SU-DHL-6 (cell line): ENCODE measurements around the gene CCDC107.

Experiments
- H2AFZ ChIP-seq: fragments of 200-600 bp; sonication (generic); 2 replicates; pipeline ENCODE4 v1.6.1; 2014; ENCODE audit warnings: low read depth, mild to moderate bottlenecking, moderate library complexity, mixed read lengths, antibody characterized with exemption, low read length; ENCODE audit not compliant: severe bottlenecking
- H3F3A ChIP-seq: fragments of 200-600 bp; shearing (Covaris generic); 2 replicates; pipeline ENCODE4 v1.6.0; 2016; ENCODE audit warnings: antibody characterized with exemption, mild to moderate bottlenecking; ENCODE audit not compliant: insufficient read depth
- H3K27ac ChIP-seq: fragments of 200-600 bp; sonication (generic); 2 replicates; pipeline ENCODE4 v1.5.1; 2016; ENCODE audit warnings: low read depth, mild to moderate bottlenecking, low read length, moderate library complexity, mixed read lengths
- H3K27me3 ChIP-seq: fragments of 200-600 bp; sonication (generic), shearing (Covaris generic); 2 replicates; pipeline ENCODE4 v1.6.0; 2014; ENCODE audit warnings: mild to moderate bottlenecking, low read length
- H3K36me3 ChIP-seq: fragments of 200-600 bp; sonication (generic); 2 replicates; pipeline ENCODE4 v1.6.1; 2014; ENCODE audit warnings: mild to moderate bottlenecking, low read length, mixed read lengths
- H3K4me2 ChIP-seq: fragments of 300-600, 200-600 bp; shearing (Covaris generic), sonication (generic); 2 replicates; pipeline ENCODE4 v1.6.0; 2014; ENCODE audit warnings: low read length, low read depth, mild to moderate bottlenecking; ENCODE audit not compliant: poor library complexity, severe bottlenecking
- H3K4me3 ChIP-seq: fragments of 200-600 bp; sonication (generic); 2 replicates; pipeline ENCODE4 v1.5.1; 2014; ENCODE audit warnings: antibody characterized with exemption, low read length, mild to moderate bottlenecking, mixed read lengths; ENCODE audit not compliant: insufficient read depth, poor library complexity, severe bottlenecking
- H3K79me2 ChIP-seq: fragments of 200-600 bp; sonication (generic); 2 replicates; pipeline ENCODE4 v1.6.1; 2014; ENCODE audit warnings: mild to moderate bottlenecking, low read length, moderate library complexity; ENCODE audit not compliant: insufficient read depth
- H3K9ac ChIP-seq: fragments of 200-600 bp; sonication (generic); 2 replicates; pipeline ENCODE4 v1.7.0; 2014; ENCODE audit warnings: mild to moderate bottlenecking, low read length
- H3K9me2 ChIP-seq: fragments of 200-600 bp; sonication (generic); replicated peaks from 2 replicates; pipeline ENCODE4 v1.6.1; 2014; ENCODE audit warnings: low read length; ENCODE audit not compliant: insufficient read depth
- H3K9me3 ChIP-seq: fragments of 200-600 bp; sonication (generic); 2 replicates; pipeline ENCODE4 v1.6.1; 2014; ENCODE audit warnings: low read length, mixed read lengths; ENCODE audit not compliant: insufficient read depth
- H4K20me1 ChIP-seq: fragments of 200-600 bp; sonication (generic); 2 replicates; pipeline ENCODE4 v1.6.1; 2014; ENCODE audit warnings: low read depth, mild to moderate bottlenecking, antibody characterized with exemption, low read length, moderate library complexity, mixed read lengths
- EZH2phosphoT487 ChIP-seq: fragments of 200-600 bp; sonication (generic), shearing (Covaris generic); conservative IDR thresholded peaks from 2 replicates; pipeline ENCODE4 v1.6.1; 2018; ENCODE audit warnings: mild to moderate bottlenecking, antibody characterized with exemption, low read length, moderate library complexity, mixed read lengths
- TF ChIP-seq, protein P1 (sequence below): fragments of 200-600 bp; sonication (generic); IDR thresholded peaks from one replicate; pipeline ENCODE4 v1.5.1; 2017; ENCODE audit warnings: antibody characterized with exemption, mild to moderate bottlenecking, low read length, moderate library complexity; ENCODE audit not compliant: insufficient read depth, poor library complexity, severe bottlenecking

The CCDC107 gene

GRCh38 chr9:35675732-35676392 lies 17.8 kb downstream of the CCDC107 start:
- no peak overlapping the region for H3K27ac ChIP-seq
- H3K9me3 ChIP-seq = no peaks in the 10 kb centered on the region
- H3K36me3 ChIP-seq = no peaks in the 10 kb centered on the region
- H3F3A ChIP-seq = no peaks in the 10 kb centered on the region
- no peak overlapping the region for H2AFZ ChIP-seq
- no peaks in the 10 kb centered on the region for H3K79me2 ChIP-seq
- H3K9me2 ChIP-seq = no peaks in the 10 kb centered on the region
- no peak overlapping the region for H3K9ac ChIP-seq
- no peaks in the 10 kb centered on the region for H4K20me1 ChIP-seq
- H3K27me3 ChIP-seq = no peaks in the 10 kb centered on the region
- no peak overlapping the region for H3K4me2 ChIP-seq
- TF ChIP-seq EZH2phosphoT487 = no peak
- TF ChIP-seq, protein P1, sequence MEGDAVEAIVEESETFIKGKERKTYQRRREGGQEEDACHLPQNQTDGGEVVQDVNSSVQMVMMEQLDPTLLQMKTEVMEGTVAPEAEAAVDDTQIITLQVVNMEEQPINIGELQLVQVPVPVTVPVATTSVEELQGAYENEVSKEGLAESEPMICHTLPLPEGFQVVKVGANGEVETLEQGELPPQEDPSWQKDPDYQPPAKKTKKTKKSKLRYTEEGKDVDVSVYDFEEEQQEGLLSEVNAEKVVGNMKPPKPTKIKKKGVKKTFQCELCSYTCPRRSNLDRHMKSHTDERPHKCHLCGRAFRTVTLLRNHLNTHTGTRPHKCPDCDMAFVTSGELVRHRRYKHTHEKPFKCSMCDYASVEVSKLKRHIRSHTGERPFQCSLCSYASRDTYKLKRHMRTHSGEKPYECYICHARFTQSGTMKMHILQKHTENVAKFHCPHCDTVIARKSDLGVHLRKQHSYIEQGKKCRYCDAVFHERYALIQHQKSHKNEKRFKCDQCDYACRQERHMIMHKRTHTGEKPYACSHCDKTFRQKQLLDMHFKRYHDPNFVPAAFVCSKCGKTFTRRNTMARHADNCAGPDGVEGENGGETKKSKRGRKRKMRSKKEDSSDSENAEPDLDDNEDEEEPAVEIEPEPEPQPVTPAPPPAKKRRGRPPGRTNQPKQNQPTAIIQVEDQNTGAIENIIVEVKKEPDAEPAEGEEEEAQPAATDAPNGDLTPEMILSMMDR = no peak
- no peak overlapping the region for H3K4me3 ChIP-seq

- no peaks in the 10 kb centered on the region for H3F3A ChIP-seq
- H3K9me2 ChIP-seq = no peaks in the 10 kb centered on the region
Measured at GRCh38 chr9:35679091-35679490, 21.0 kb downstream of the CCDC107 start.

DNA sequence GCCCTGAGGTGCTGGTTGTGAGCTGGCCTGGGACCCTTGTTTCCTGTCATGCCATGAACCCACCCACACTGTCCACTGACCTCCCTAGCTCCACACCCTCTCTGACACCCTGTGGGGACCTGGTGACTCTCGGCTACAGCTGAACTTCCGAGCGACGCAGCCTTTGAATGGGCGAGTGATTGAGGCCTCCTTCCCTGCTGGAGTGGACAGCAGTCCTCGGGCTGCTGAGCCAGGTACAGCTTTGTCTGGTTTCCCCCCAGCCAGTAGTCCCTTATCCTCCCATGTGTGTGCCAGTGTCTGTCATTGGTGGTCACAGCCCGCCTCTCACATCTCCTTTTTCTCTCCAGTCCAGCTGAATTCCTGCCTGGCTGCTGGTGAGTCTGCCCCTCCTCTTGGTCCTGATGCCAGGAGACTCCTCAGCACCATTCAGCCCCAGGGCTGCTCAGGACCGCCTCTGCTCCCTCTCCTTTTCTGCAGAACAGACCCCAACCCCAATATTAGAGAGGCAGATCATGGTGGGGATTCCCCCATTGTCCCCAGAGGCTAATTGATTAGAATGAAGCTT lies 21.8 kb downstream of the CCDC107 start:
- no peak for TF ChIP-seq EZH2phosphoT487
- TF ChIP-seq, protein P1 = no peak
- no peak overlapping the region for H3K27ac ChIP-seq
- no peak overlapping the region for H2AFZ ChIP-seq
- H3K4me3 ChIP-seq = no peak overlapping the region
- no peaks in the 10 kb centered on the region for H3K9me2 ChIP-seq
- H3F3A ChIP-seq = no peaks in the 10 kb centered on the region
- no peaks in the 10 kb centered on the region for H3K9me3 ChIP-seq
- H4K20me1 ChIP-seq = no peaks in the 10 kb centered on the region
- H3K4me2 ChIP-seq = no peak overlapping the region
- H3K9ac ChIP-seq = no peak overlapping the region
- no peaks in the 10 kb centered on the region for H3K79me2 ChIP-seq
- H3K36me3 ChIP-seq = no peaks in the 10 kb centered on the region
- no peaks in the 10 kb centered on the region for H3K27me3 ChIP-seq

More at GRCh38 chr9:35679091-35679490, 21.0 kb downstream of the CCDC107 start:
- H3K4me3 ChIP-seq = no peak overlapping the region
- H3K4me2 ChIP-seq = no peak overlapping the region
- no peaks in the 10 kb centered on the region for H4K20me1 ChIP-seq
- H3K27me3 ChIP-seq = no peaks in the 10 kb centered on the region
- H3K36me3 ChIP-seq = no peaks in the 10 kb centered on the region
- no peaks in the 10 kb centered on the region for H3K9me3 ChIP-seq
- H3K27ac ChIP-seq = no peak overlapping the region
- no peak overlapping the region for H3K9ac ChIP-seq
- no peaks in the 10 kb centered on the region for H3K79me2 ChIP-seq
- no peak overlapping the region for H2AFZ ChIP-seq
- TF ChIP-seq, protein P1 = no peak
- TF ChIP-seq EZH2phosphoT487 = no peak
